HG03045 (cell line): ENCODE measurements around the gene SLC38A4.

Experiments
- ATAC-seq: cut with Tn5 transposase; IDR thresholded peaks from one replicate; pipeline ENCODE4 v1.9.1; 2021; ENCODE audit warnings: mild to moderate bottlenecking, moderate library complexity; ENCODE audit not compliant: unreplicated experiment

SLC38A4 gene

GRCh38 chr12:46815809-46816208 is 10.0 kb downstream of the SLC38A4 start:
- ATAC-seq, result no peak

GRCh38 chr12:46814143-46814542 is 11.7 kb downstream of the SLC38A4 start:
- no peak for ATAC-seq

GRCh38 chr12:46811185-46811584 is 14.6 kb downstream of the SLC38A4 start:
- no peak for ATAC-seq

GRCh38 chr12:46808955-46809697 is 16.7 kb downstream of the SLC38A4 start:
- no peak for ATAC-seq

GRCh38 chr12:46808317-46808716 is 17.5 kb downstream of the SLC38A4 start:
- ATAC-seq, result no peak

- ATAC-seq, result no peak
These were observed 21.7 kb downstream of the SLC38A4 start for GRCh38 chr12:46804054-46804453.

GRCh38 chr12:46803517-46803916 is 22.3 kb downstream of the SLC38A4 start:
- no peak for ATAC-seq

GRCh38 chr12:46801293-46801692 is 24.5 kb downstream of the SLC38A4 start:
- no peak for ATAC-seq

- no peak for ATAC-seq
These were observed 25.6 kb downstream of the SLC38A4 start for GRCh38 chr12:46800160-46800559.

- ATAC-seq, result no peak
These were observed 27.1 kb downstream of the SLC38A4 start for GRCh38 chr12:46798648-46799047.

- no peak for ATAC-seq
These were observed 27.7 kb downstream of the SLC38A4 start for GRCh38 chr12:46798056-46798455.

- ATAC-seq, result no peak
These were observed 29.8 kb downstream of the SLC38A4 start for GRCh38 chr12:46795988-46796387.

GRCh38 chr12:46794593-46795190 is 31.1 kb downstream of the SLC38A4 start:
- peak; percentile 65 for ATAC-seq

- ATAC-seq, result no peak
These were observed 32.9 kb downstream of the SLC38A4 start for GRCh38 chr12:46792925-46793324.

- no peak for ATAC-seq
These were observed 35.7 kb downstream of the SLC38A4 start for GRCh38 chr12:46790066-46790465.

- no peak for ATAC-seq
These were observed 37.5 kb downstream of the SLC38A4 start for GRCh38 chr12:46788072-46788887.

- no peak for ATAC-seq
These were observed 38.2 kb downstream of the SLC38A4 start for GRCh38 chr12:46787496-46788055.

GRCh38 chr12:46786774-46787173 is 39.0 kb downstream of the SLC38A4 start:
- ATAC-seq, result no peak

GRCh38 chr12:46785382-46785781 is 40.4 kb downstream of the SLC38A4 start:
- ATAC-seq, result no peak

- ATAC-seq, result no peak
These were observed 41.9 kb downstream of the SLC38A4 start for GRCh38 chr12:46783871-46784270.

GRCh38 chr12:46779879-46780278 is 45.9 kb downstream of the SLC38A4 start:
- no peak for ATAC-seq
